Mesenchymal stem cell (in vitro differentiated cells and primary cell): ENCODE measurements around the gene GOLGA5.

Experiments
- DNase-seq: peaks from one replicate; pipeline ENCODE4 v3.0.0-alpha.2; 2013
- H2AFZ ChIP-seq: one replicate; pipeline ENCODE4 v1.6.1; 2013; ENCODE audit warnings: low read depth, mild to moderate bottlenecking, control low read depth, inconsistent platforms, low read length, moderate library complexity
- H2AK5ac ChIP-seq: 2 replicates; pipeline ENCODE4 v1.6.1; 2013; ENCODE audit warnings: low read length, moderate library complexity, mild to moderate bottlenecking, inconsistent platforms; ENCODE audit not compliant: severe bottlenecking
- H2BK120ac ChIP-seq: one replicate; pipeline ENCODE4 v1.6.1; 2013; ENCODE audit warnings: low read depth, mild to moderate bottlenecking, inconsistent platforms, low read length, moderate library complexity
- H2BK12ac ChIP-seq, 2 experiments: one replicate each; pipeline ENCODE4 v1.6.1; 2013; ENCODE audit warnings: inconsistent platforms in 2 of 2, low read length in 2 of 2, mild to moderate bottlenecking in 2 of 2, moderate library complexity in 2 of 2, control low read depth in 1 of 2
- H2BK15ac ChIP-seq: one replicate; pipeline ENCODE4 v1.6.1; 2013; ENCODE audit warnings: mild to moderate bottlenecking, low read depth, inconsistent platforms; ENCODE audit not compliant: poor library complexity, severe bottlenecking
- H2BK5ac ChIP-seq: 2 replicates; pipeline ENCODE4 v1.6.1; 2013; ENCODE audit warnings: low read depth, mild to moderate bottlenecking, low read length, control low read depth, inconsistent platforms; ENCODE audit not compliant: poor library complexity, severe bottlenecking
- H3K14ac ChIP-seq, 2 experiments: one replicate each; pipeline ENCODE4 v1.6.1; 2013; ENCODE audit warnings: inconsistent platforms in 2 of 2, low read length in 2 of 2, control low read depth in 1 of 2, mild to moderate bottlenecking in 1 of 2, moderate library complexity in 1 of 2
- H3K18ac ChIP-seq, 2 experiments: one replicate each; pipeline ENCODE4 v1.6.1; 2013; ENCODE audit warnings: inconsistent platforms in 2 of 2, low read length in 2 of 2, control low read depth in 1 of 2, low read depth in 1 of 2, mild to moderate bottlenecking in 1 of 2
- H3K23ac ChIP-seq, 2 experiments: one replicate each; pipeline ENCODE4 v1.6.1; 2013; ENCODE audit warnings: inconsistent platforms in 2 of 2, low read length in 2 of 2, mild to moderate bottlenecking in 2 of 2, moderate library complexity in 2 of 2, control low read depth in 1 of 2
- H3K27ac ChIP-seq: 2 replicates; pipeline ENCODE4 v1.5.1; 2013; ENCODE audit warnings: mild to moderate bottlenecking, moderate library complexity, low read length, control low read depth, inconsistent platforms; ENCODE audit not compliant: poor library complexity, severe bottlenecking
- H3K27me3 ChIP-seq, 2 experiments: 2 replicates each; pipeline versions ENCODE4 v1.6.1 to v1.7.0; 2013; ENCODE audit warnings: low read length in 2 of 2, mild to moderate bottlenecking in 2 of 2, moderate library complexity in 2 of 2, control low read depth in 1 of 2, inconsistent platforms in 1 of 2; ENCODE audit not compliant: control insufficient read depth in 1 of 2, insufficient read depth in 1 of 2
- H3K36me3 ChIP-seq, 2 experiments: 2 replicates each; pipeline versions ENCODE4 v1.6.1 to v1.7.0; 2013; ENCODE audit warnings: low read length in 2 of 2, control low read depth in 1 of 2, inconsistent platforms in 1 of 2, low read depth in 1 of 2, mild to moderate bottlenecking in 1 of 2; ENCODE audit not compliant: insufficient read depth in 2 of 2, control insufficient read depth in 1 of 2
- H3K4ac ChIP-seq, 2 experiments: one replicate each; pipeline ENCODE4 v1.6.1; 2013; ENCODE audit warnings: inconsistent platforms in 2 of 2, low read length in 2 of 2, mild to moderate bottlenecking in 2 of 2, moderate library complexity in 2 of 2, control low read depth in 1 of 2, low read depth in 1 of 2
- H3K4me1 ChIP-seq: 2 replicates; pipeline ENCODE4 v1.6.1; 2013; ENCODE audit warnings: low read depth, low read length, control low read depth; ENCODE audit not compliant: control insufficient read depth, insufficient read depth
- H3K4me2 ChIP-seq: 2 replicates; pipeline ENCODE4 v1.6.1; 2013; ENCODE audit warnings: low read length, mild to moderate bottlenecking, inconsistent platforms; ENCODE audit not compliant: poor library complexity, severe bottlenecking
- H3K4me3 ChIP-seq, 2 experiments: 2 replicates each; pipeline versions ENCODE4 v1.5.1 to v1.7.0; 2013; ENCODE audit warnings: low read length in 2 of 2, mild to moderate bottlenecking in 2 of 2, control low read depth in 1 of 2, low read depth in 1 of 2; ENCODE audit not compliant: insufficient read depth in 1 of 2
- H3K79me1 ChIP-seq: replicated peaks from 2 replicates; pipeline ENCODE4 v1.6.1; 2013; ENCODE audit warnings: mild to moderate bottlenecking, control low read depth, low read length, inconsistent platforms; ENCODE audit not compliant: poor library complexity, severe bottlenecking
- H3K9ac ChIP-seq: 2 replicates; pipeline ENCODE4 v1.7.0; 2013; ENCODE audit warnings: mild to moderate bottlenecking, low read length, moderate library complexity
- H3K9me3 ChIP-seq: 2 replicates; pipeline ENCODE4 v1.7.0; 2013; ENCODE audit warnings: mild to moderate bottlenecking, low read length; ENCODE audit not compliant: control insufficient read depth
- H4K8ac ChIP-seq: one replicate; pipeline ENCODE4 v1.6.1; 2013; ENCODE audit warnings: inconsistent platforms, mild to moderate bottlenecking, low read length, moderate library complexity
- H4K91ac ChIP-seq: one replicate; pipeline ENCODE4 v1.6.1; 2013; ENCODE audit warnings: mild to moderate bottlenecking, low read length, inconsistent platforms
- WGBS: methylation state at CpG from one replicate; pipeline ENCODE4 v1.1.7; 2013; ENCODE audit warnings: mixed read lengths; 5-methylcytosine and 5-hydroxymethylcytosine counted together

The GOLGA5 gene

GRCh38 chr14:92844204-92844603 lies 50.1 kb downstream of the GOLGA5 start:
- H4K8ac ChIP-seq: no peak overlapping the region
- H3K4me3 ChIP-seq: no peak overlapping the region
- DNase-seq: no peak
- no peak overlapping the region for H3K23ac ChIP-seq
- H2BK12ac ChIP-seq: no peak overlapping the region
- no peak overlapping the region for H4K91ac ChIP-seq
- no peak overlapping the region for H3K4me2 ChIP-seq
- no peak overlapping the region for H3K9ac ChIP-seq
- H2AK5ac ChIP-seq: no peak overlapping the region
- H2AFZ ChIP-seq: no peak overlapping the region
- H3K79me1 ChIP-seq: no peaks in the 10 kb centered on the region
- peaks cover 18 to 41% of the 10 kb centered on the region in 2 experiments for H3K36me3 ChIP-seq
- H2BK5ac ChIP-seq: no peak overlapping the region
- no peak overlapping the region for H3K27ac ChIP-seq
- H3K9me3 ChIP-seq: no peaks in the 10 kb centered on the region
- no peak overlapping the region for H2BK120ac ChIP-seq
- H3K14ac ChIP-seq: no peak overlapping the region
- no peak overlapping the region for H3K18ac ChIP-seq
- 99% methylated on average over 4 of the region's 4 CpGs for WGBS
- H3K4ac ChIP-seq: no peak overlapping the region
- H2BK15ac ChIP-seq: no peak overlapping the region
- no peaks in the 10 kb centered on the region for H3K4me1 ChIP-seq
- peaks cover 0 to 5% of the 10 kb centered on the region in 2 experiments for H3K27me3 ChIP-seq

- H3K4me1 ChIP-seq: no peaks in the 10 kb centered on the region
- no peak overlapping the region for H3K27ac ChIP-seq
- H3K4me2 ChIP-seq: no peak overlapping the region
- no peaks in the 10 kb centered on the region for H3K9me3 ChIP-seq
- no peak overlapping the region for H2BK5ac ChIP-seq
- H2AFZ ChIP-seq: no peak overlapping the region
- H3K4me3 ChIP-seq: no peak overlapping the region
- H3K27me3 ChIP-seq: peaks cover 0 to 5% of the 10 kb centered on the region in 2 experiments
- no peak overlapping the region for H3K4ac ChIP-seq
- H3K14ac ChIP-seq: no peak overlapping the region
- H3K36me3 ChIP-seq: peaks cover 9 to 20% of the 10 kb centered on the region in 2 experiments
- H3K9ac ChIP-seq: peak overlapping the region; percentile 54
- H2AK5ac ChIP-seq: no peak overlapping the region
- DNase-seq: peak; percentile 81
- H2BK120ac ChIP-seq: no peak overlapping the region
- H4K8ac ChIP-seq: no peak overlapping the region
- H3K18ac ChIP-seq: no peak overlapping the region
- H3K79me1 ChIP-seq: no peaks in the 10 kb centered on the region
- no peak overlapping the region for H4K91ac ChIP-seq
- H2BK15ac ChIP-seq: no peak overlapping the region
- no peak overlapping the region for H2BK12ac ChIP-seq
- H3K23ac ChIP-seq: no peak overlapping the region
- WGBS: 83% methylated on average over 2 of the region's 2 CpGs
These were observed 52.2 kb downstream of the GOLGA5 start for GRCh38 chr14:92846162-92846897.

GRCh38 chr14:92847278-92847677 lies 53.2 kb downstream of the GOLGA5 start:
- Histone ChIP-seq H3K4me3 (no peak overlapping the region), H2BK5ac (no peak overlapping the region), H4K91ac (no peak overlapping the region), H3K23ac (no peak overlapping the region), H3K9me3 (no peaks in the 10 kb centered on the region), H3K9ac (no peak overlapping the region), H3K36me3 (peaks cover 4 to 11% of the 10 kb centered on the region in 2 experiments), H2BK15ac (no peak overlapping the region), H3K79me1 (no peaks in the 10 kb centered on the region), H3K4me1 (no peaks in the 10 kb centered on the region), H3K14ac (no peak overlapping the region), H2AFZ (no peak overlapping the region), H3K18ac (no peak overlapping the region), H2BK12ac (no peak overlapping the region), H4K8ac (no peak overlapping the region), H3K27ac (no peak overlapping the region), H3K4ac (no peak overlapping the region), H3K27me3 (peaks cover 0 to 5% of the 10 kb centered on the region in 2 experiments), H2AK5ac (no peak overlapping the region), H3K4me2 (no peak overlapping the region), H2BK120ac (no peak overlapping the region)
- DNase-seq: no peak
- WGBS: 87% methylated on average over 6 of the region's 6 CpGs

GRCh38 chr14:92847749-92848148 lies 53.6 kb downstream of the GOLGA5 start:
- peaks cover 4 to 7% of the 10 kb centered on the region in 2 experiments for H3K36me3 ChIP-seq
- no peak overlapping the region for H3K4me3 ChIP-seq
- no peak overlapping the region for H3K27ac ChIP-seq
- no peak overlapping the region for H2AFZ ChIP-seq
- no peak overlapping the region for H3K4me2 ChIP-seq
- 2% methylated on average over 2 of the region's 2 CpGs for WGBS
- no peak overlapping the region for H3K9ac ChIP-seq
- H2BK120ac ChIP-seq: no peak overlapping the region
- H3K9me3 ChIP-seq: no peaks in the 10 kb centered on the region
- no peak overlapping the region for H2BK5ac ChIP-seq
- no peak overlapping the region for H2AK5ac ChIP-seq
- no peak overlapping the region for H4K8ac ChIP-seq
- no peak overlapping the region for H3K18ac ChIP-seq
- no peak overlapping the region for H3K14ac ChIP-seq
- DNase-seq: no peak
- H2BK15ac ChIP-seq: no peak overlapping the region
- no peak overlapping the region for H3K23ac ChIP-seq
- no peaks in the 10 kb centered on the region for H3K79me1 ChIP-seq
- H4K91ac ChIP-seq: no peak overlapping the region
- peaks cover 0 to 5% of the 10 kb centered on the region in 2 experiments for H3K27me3 ChIP-seq
- H3K4ac ChIP-seq: no peak overlapping the region
- H2BK12ac ChIP-seq: no peak overlapping the region
- no peaks in the 10 kb centered on the region for H3K4me1 ChIP-seq
